ENCODE data around the gene CCDC33. TPM values are rescaled to one million over a fixed set of nuclear protein-coding genes. Genes with fewer than 3 reads are reported as not detected.

Gene CCDC33
- total and polyA plus RNA-seq, 10 of the 15 experiments (the other 5 are each of a cell fraction or from before 2014, with no cell fraction given): 0.57 to 5.8 (median 4.3) TPM

- Histone ChIP-seq H3K9ac (ENCODE audit: control insufficient read depth, insufficient read depth, low read length) (no peak overlapping the region), H3K79me2 (ENCODE audit: control insufficient read depth, insufficient read depth, low read length) (no peaks in the 10 kb centered on the region), H3K27me3 (replicated peaks in 1 of 2; ENCODE audit: control insufficient read depth in 2 of 2, insufficient read depth in 2 of 2, low read length in 1 of 2) (no peaks in the 10 kb centered on the region), H3K4me1 (ENCODE audit: control insufficient read depth, insufficient read depth, low read length) (no peaks in the 10 kb centered on the region), H3K4me3 (no peak overlapping the region), H3K9me3 (replicated peaks; ENCODE audit: control insufficient read depth, insufficient read depth, low read length) (no peaks in the 10 kb centered on the region), H3K4me2 (ENCODE audit: control insufficient read depth, insufficient read depth) (no peak overlapping the region), H3K36me3 (ENCODE audit: control insufficient read depth in 2 of 2, insufficient read depth in 2 of 2, low read length in 1 of 2) (no peaks in the 10 kb centered on the region), H2AFZ (ENCODE audit: control insufficient read depth, low read depth, low read length) (no peak overlapping the region), H4K20me1 (ENCODE audit: control insufficient read depth, insufficient read depth) (no peaks in the 10 kb centered on the region), H3K27ac (ENCODE audit: control insufficient read depth, insufficient read depth) (no peak overlapping the region)
- RAD21 ChIA-PET (ENCODE audit: unreplicated experiment): no interaction called here
- WGBS (ENCODE audit: insufficient coverage, insufficient replicate concordance, low lambda C conversion rate, missing lambda C conversion rate): 67% methylated on average over 6 of the region's 6 CpGs
- TF ChIP-seq ZBTB33 (IDR thresholded peaks at IDR 0.05): no peak
- TF ChIP-seq POLR2A (IDR thresholded peaks at IDR 0.05; ENCODE audit: low read depth, low read length): no peak
- TF ChIP-seq POU2F2 (IDR thresholded peaks at IDR 0.05; ENCODE audit: borderline replicate concordance, low read depth, low read length): no peak
- in situ Hi-C loops (cut with MboI) (no loop called here), intact Hi-C loops (cut with micrococcal nuclease; ENCODE audit: unreplicated experiment) (no loop called here)
- BruUV-seq (replicated peaks): no TSS peak
- DNase-seq (ENCODE audit: low read depth, low spot score): no peak
- SMC1A ChIA-PET (ENCODE audit: uncharacterized antibody, unreplicated experiment): no interaction called here
- ATAC-seq: no peak
- CTCF ChIA-PET: no interaction called here
- FAIRE-seq: no peak
- POLR2A ChIA-PET: no interaction called here
These were observed 91.6 kb downstream of the CCDC33 start for GRCh38 chr15:74327756-74328155.

- Histone ChIP-seq H3K9me3 (replicated peaks; ENCODE audit: control insufficient read depth, insufficient read depth, low read length) (no peaks in the 10 kb centered on the region), H3K9ac (ENCODE audit: control insufficient read depth, insufficient read depth, low read length) (no peak overlapping the region), H3K4me1 (ENCODE audit: control insufficient read depth, insufficient read depth, low read length) (no peaks in the 10 kb centered on the region), H3K27me3 (replicated peaks in 1 of 2; ENCODE audit: control insufficient read depth in 2 of 2, insufficient read depth in 2 of 2, low read length in 1 of 2) (no peaks in the 10 kb centered on the region), H3K79me2 (ENCODE audit: control insufficient read depth, insufficient read depth, low read length) (no peaks in the 10 kb centered on the region), H3K4me2 (ENCODE audit: control insufficient read depth, insufficient read depth) (no peak overlapping the region), H2AFZ (ENCODE audit: control insufficient read depth, low read depth, low read length) (no peak overlapping the region), H3K36me3 (ENCODE audit: control insufficient read depth in 2 of 2, insufficient read depth in 2 of 2, low read length in 1 of 2) (no peaks in the 10 kb centered on the region), H3K4me3 (no peak overlapping the region), H3K27ac (ENCODE audit: control insufficient read depth, insufficient read depth) (no peak overlapping the region), H4K20me1 (ENCODE audit: control insufficient read depth, insufficient read depth) (no peaks in the 10 kb centered on the region)
- no peak for DNase-seq (ENCODE audit: low read depth, low spot score)
- ATAC-seq: no peak; the same call in 2 of the 3 replicates
- in situ Hi-C loops (cut with MboI): no loop called here
- ChIA-PET POLR2A (interaction anchor here (0.5 kb wide), 1 partner anchor 212 kb away, joined by 3 read pairs; no protein-coding TSS in a partner anchor), CTCF (no interaction called here), RAD21 (ENCODE audit: unreplicated experiment) (interaction anchor here (1.5 kb wide), 1 partner anchor 356 kb away, joined by 3 read pairs; no protein-coding TSS in a partner anchor), SMC1A (ENCODE audit: uncharacterized antibody, unreplicated experiment) (no interaction called here)
- intact Hi-C loops (cut with micrococcal nuclease; ENCODE audit: unreplicated experiment): no loop called here
- FAIRE-seq: no peak
- BruUV-seq (replicated peaks): no TSS peak
- WGBS (ENCODE audit: insufficient coverage, insufficient replicate concordance, low lambda C conversion rate, missing lambda C conversion rate): 20% methylated on average over 10 of the region's 10 CpGs
- no peak for TF ChIP-seq STAT3 (IDR thresholded peaks at IDR 0.05; ENCODE audit: low read depth, low read length)
- no peak for TF ChIP-seq PAX8 (IDR thresholded peaks at IDR 0.05)
- no peak for TF ChIP-seq KDM1A (IDR thresholded peaks at IDR 0.05; ENCODE audit: borderline replicate concordance)
- TF ChIP-seq ZNF384 (IDR thresholded peaks at IDR 0.05; ENCODE audit: borderline replicate concordance, low read depth, low read length): no peak
- no peak for TF ChIP-seq PBX3 (IDR thresholded peaks at IDR 0.05; ENCODE audit: insufficient replicate concordance, low read depth, low read length)
- no peak for TF ChIP-seq NBN (IDR thresholded peaks at IDR 0.05)
- no peak for TF ChIP-seq RB1 (IDR thresholded peaks at IDR 0.05; ENCODE audit: borderline replicate concordance)
- no peak for TF ChIP-seq SMARCA5 (IDR thresholded peaks at IDR 0.05)
- TF ChIP-seq E4F1 (IDR thresholded peaks at IDR 0.05; ENCODE audit: borderline replicate concordance, partially characterized antibody): no peak
- TF ChIP-seq RAD51 (IDR thresholded peaks at IDR 0.05): no peak
These were observed 92.4 kb downstream of the CCDC33 start for GRCh38 chr15:74328331-74329056.

Data from GM12878 (cell line).